Adipocyte (in vitro differentiated cells): ENCODE results near the gene ITIH5.

Source experiments
- DNase-seq: peaks from one replicate; pipeline ENCODE4 v3.0.0-alpha.2; 2015; ENCODE audit warnings: low read depth
- H3K27me3 ChIP-seq: replicated peaks from 2 replicates; pipeline ENCODE4 v1.7.0; 2013; ENCODE audit warnings: mild to moderate bottlenecking, low read length, moderate library complexity; ENCODE audit not compliant: control insufficient read depth, insufficient read depth
- H3K36me3 ChIP-seq: 2 replicates; pipeline ENCODE4 v1.7.0; 2013; ENCODE audit warnings: low read length, mild to moderate bottlenecking, moderate library complexity; ENCODE audit not compliant: control insufficient read depth, insufficient read depth, severe bottlenecking
- H3K4me1 ChIP-seq: 2 replicates; pipeline ENCODE4 v1.7.0; 2013; ENCODE audit warnings: mild to moderate bottlenecking, low read length, moderate library complexity; ENCODE audit not compliant: control insufficient read depth, insufficient read depth
- H3K4me3 ChIP-seq: 2 replicates; pipeline ENCODE4 v1.7.0; 2013; ENCODE audit warnings: mild to moderate bottlenecking, low read length, moderate library complexity
- H3K9ac ChIP-seq: 2 replicates; pipeline ENCODE4 v1.7.0; 2013; ENCODE audit warnings: mild to moderate bottlenecking, low read length, moderate library complexity
- H3K9me3 ChIP-seq: 2 replicates; pipeline ENCODE4 v1.7.0; 2013; ENCODE audit warnings: mild to moderate bottlenecking, low read length, moderate library complexity; ENCODE audit not compliant: control insufficient read depth

ITIH5 gene

GRCh38 chr10:7529638-7530037 is 137.1 kb downstream of the ITIH5 start:
- Histone ChIP-seq H3K4me3 (no peak overlapping the region), H3K9me3 (no peaks in the 10 kb centered on the region), H3K4me1 (no peaks in the 10 kb centered on the region), H3K27me3 (peaks cover 26% of the 10 kb centered on the region), H3K9ac (no peak overlapping the region), H3K36me3 (no peaks in the 10 kb centered on the region)
- peak; percentile 41 for DNase-seq

- H3K9me3 ChIP-seq = no peaks in the 10 kb centered on the region
- no peaks in the 10 kb centered on the region for H3K36me3 ChIP-seq
- H3K4me1 ChIP-seq = no peaks in the 10 kb centered on the region
- H3K9ac ChIP-seq = no peak overlapping the region
- peaks cover 35% of the 10 kb centered on the region for H3K27me3 ChIP-seq
- H3K4me3 ChIP-seq = no peak overlapping the region
- no peak for DNase-seq
These were observed 139.3 kb downstream of the ITIH5 start for GRCh38 chr10:7527468-7527867.

GRCh38 chr10:7526017-7526400 is 140.8 kb downstream of the ITIH5 start:
- Histone ChIP-seq H3K36me3 (no peaks in the 10 kb centered on the region), H3K27me3 (peaks cover 39% of the 10 kb centered on the region), H3K4me3 (peak overlapping the region; percentile 53), H3K9me3 (no peaks in the 10 kb centered on the region), H3K4me1 (no peaks in the 10 kb centered on the region), H3K9ac (peak overlapping the region; percentile 37)
- DNase-seq = no peak

- peak; percentile 91 for DNase-seq
These were observed 141.3 kb downstream of the ITIH5 start for GRCh38 chr10:7525314-7526016.

GRCh38 chr10:7523656-7524055 is 143.1 kb downstream of the ITIH5 start:
- no peak for DNase-seq

More at GRCh38 chr10:7525314-7526016, 141.3 kb downstream of the ITIH5 start:
- no peaks in the 10 kb centered on the region for H3K4me1 ChIP-seq
- H3K4me3 ChIP-seq = peak overlapping the region; percentile 53
- peaks cover 44% of the 10 kb centered on the region for H3K27me3 ChIP-seq
- no peaks in the 10 kb centered on the region for H3K9me3 ChIP-seq
- peak overlapping the region; percentile 37 for H3K9ac ChIP-seq
- H3K36me3 ChIP-seq = no peaks in the 10 kb centered on the region

GRCh38 chr10:7520507-7521485 is 146.0 kb downstream of the ITIH5 start:
- H3K4me1 ChIP-seq = no peaks in the 10 kb centered on the region
- peaks cover 49% of the 10 kb centered on the region for H3K27me3 ChIP-seq
- H3K4me3 ChIP-seq = no peak overlapping the region
- H3K9ac ChIP-seq = no peak overlapping the region
- H3K36me3 ChIP-seq = no peaks in the 10 kb centered on the region
- DNase-seq = no peak
- no peaks in the 10 kb centered on the region for H3K9me3 ChIP-seq

More at GRCh38 chr10:7523656-7524055, 143.1 kb downstream of the ITIH5 start:
- H3K4me1 ChIP-seq = no peaks in the 10 kb centered on the region
- no peaks in the 10 kb centered on the region for H3K9me3 ChIP-seq
- no peak overlapping the region for H3K4me3 ChIP-seq
- peaks cover 45% of the 10 kb centered on the region for H3K27me3 ChIP-seq
- no peaks in the 10 kb centered on the region for H3K36me3 ChIP-seq
- H3K9ac ChIP-seq = no peak overlapping the region

- Histone ChIP-seq H3K4me3 (no peak overlapping the region), H3K4me1 (no peaks in the 10 kb centered on the region), H3K9me3 (no peaks in the 10 kb centered on the region), H3K27me3 (peaks cover 57% of the 10 kb centered on the region), H3K36me3 (no peaks in the 10 kb centered on the region), H3K9ac (no peak overlapping the region)
- DNase-seq = no peak
These were observed 147.4 kb downstream of the ITIH5 start for GRCh38 chr10:7519351-7519750.

GRCh38 chr10:7518693-7519092 is 148.1 kb downstream of the ITIH5 start:
- Histone ChIP-seq H3K9ac (no peak overlapping the region), H3K4me1 (no peaks in the 10 kb centered on the region), H3K9me3 (no peaks in the 10 kb centered on the region), H3K36me3 (no peaks in the 10 kb centered on the region), H3K4me3 (no peak overlapping the region), H3K27me3 (peaks cover 58% of the 10 kb centered on the region)
- no peak for DNase-seq

- H3K4me3 ChIP-seq = no peak overlapping the region
- H3K4me1 ChIP-seq = no peaks in the 10 kb centered on the region
- no peaks in the 10 kb centered on the region for H3K36me3 ChIP-seq
- no peak overlapping the region for H3K9ac ChIP-seq
- peaks cover 35% of the 10 kb centered on the region for H3K27me3 ChIP-seq
- H3K9me3 ChIP-seq = peaks cover 5% of the 10 kb centered on the region
- DNase-seq = no peak
These were observed 151.3 kb downstream of the ITIH5 start for GRCh38 chr10:7515439-7515838.

GRCh38 chr10:7513936-7514335 is 152.8 kb downstream of the ITIH5 start:
- Histone ChIP-seq H3K4me3 (no peak overlapping the region), H3K27me3 (peaks cover 34% of the 10 kb centered on the region), H3K9me3 (peaks cover 14% of the 10 kb centered on the region), H3K9ac (no peak overlapping the region), H3K36me3 (no peaks in the 10 kb centered on the region), H3K4me1 (no peaks in the 10 kb centered on the region)
- DNase-seq = no peak

GRCh38 chr10:7513455-7513854 is 153.3 kb downstream of the ITIH5 start:
- Histone ChIP-seq H3K9me3 (peaks cover 14% of the 10 kb centered on the region), H3K36me3 (no peaks in the 10 kb centered on the region), H3K9ac (no peak overlapping the region), H3K4me1 (no peaks in the 10 kb centered on the region), H3K4me3 (no peak overlapping the region), H3K27me3 (peaks cover 32% of the 10 kb centered on the region)
- no peak for DNase-seq
